WTC11 (cell line): ENCODE measurements around the gene SCUBE1. TPM values are rescaled to one million over a fixed set of nuclear protein-coding genes. Genes with fewer than 3 reads are reported as not detected.

Experiments
- ATAC-seq: fragments of 200-7000 bp; cut with Tn5 transposase; 2 replicates; pipeline ENCODE4 v1.10.0; 2021; ENCODE audit warnings: mild to moderate bottlenecking, moderate library complexity
- CTCF ChIA-PET: fragments of 300-600 bp; sonication (Branson Sonifier 250); formaldehyde crosslinking; loops from one replicate; lab custom pipeline; 2021; ENCODE audit warnings: antibody characterized with exemption; lab: Charles Lee
- POLR2A ChIA-PET: fragments of 350-600 bp; sonication (Branson Sonifier 250); formaldehyde crosslinking; loops from one replicate; lab custom pipeline; 2021; ENCODE audit warnings: antibody characterized with exemption; lab: Charles Lee
- DNase-seq: peaks from one replicate; pipeline ENCODE4 v3.0.0; 2021; ENCODE audit warnings: low spot score
- H3K27ac Mint-ChIP-seq: 2 replicates; pipeline ENCODE4 v1.8.0; 2021; ENCODE audit warnings: mixed read lengths
- H3K27me3 Mint-ChIP-seq: 2 replicates; pipeline ENCODE4 v1.8.0; 2021; ENCODE audit warnings: low read depth, mild to moderate bottlenecking, moderate library complexity, mixed read lengths
- H3K36me3 Mint-ChIP-seq: 2 replicates; pipeline ENCODE4 v1.8.0; 2021; ENCODE audit warnings: mixed read lengths
- H3K4me1 Mint-ChIP-seq: 2 replicates; pipeline ENCODE4 v1.8.0; 2022; ENCODE audit warnings: mixed read lengths
- H3K4me3 Mint-ChIP-seq: 2 replicates; pipeline ENCODE4 v1.8.0; 2021; ENCODE audit warnings: mild to moderate bottlenecking, moderate library complexity, mixed read lengths
- H3K9me3 Mint-ChIP-seq: 2 replicates; pipeline ENCODE4 v1.8.0; 2021; ENCODE audit warnings: mixed read lengths
- ESRRA ChIP-seq: sonication (generic); formaldehyde crosslinking; IDR thresholded peaks from 2 replicates; pipeline ENCODE4 v1.8.1; 2022; ENCODE audit warnings: mild to moderate bottlenecking, missing genetic modification reagents, borderline replicate concordance
- FOXP1 ChIP-seq: sonication (generic); formaldehyde crosslinking; IDR thresholded peaks from 2 replicates; pipeline ENCODE4 v1.8.0; 2022; ENCODE audit warnings: missing genetic modification reagents, mild to moderate bottlenecking, moderate library complexity, borderline replicate concordance
- GRHL2 ChIP-seq: fragments of 250-450 bp; sonication (Bioruptor Pico); IDR thresholded peaks from 2 replicates; pipeline ENCODE4 v1.8.0; 2022; ENCODE audit warnings: mild to moderate bottlenecking, moderate library complexity; ENCODE audit not compliant: insufficient replicate concordance, severe bottlenecking
- HMGA2 ChIP-seq: fragments of 250-450 bp; sonication (Bioruptor Pico); IDR thresholded peaks from 2 replicates; pipeline ENCODE4 v1.4.0; 2021; ENCODE audit warnings: mild to moderate bottlenecking, moderate library complexity
- JAZF1 ChIP-seq: fragments of 250-450 bp; sonication (Bioruptor Pico); IDR thresholded peaks from 2 replicates; pipeline ENCODE4 v1.9.0; 2021; ENCODE audit warnings: moderate library complexity, mild to moderate bottlenecking, inconsistent platforms
- MYBL2 ChIP-seq: sonication (generic); formaldehyde crosslinking; IDR thresholded peaks from 2 replicates; pipeline ENCODE4 v1.8.1; 2023; ENCODE audit warnings: mild to moderate bottlenecking, moderate library complexity, missing genetic modification reagents
- NFE2L1 ChIP-seq: sonication (generic); formaldehyde crosslinking; IDR thresholded peaks from 2 replicates; pipeline ENCODE4 v1.8.1; 2023; ENCODE audit warnings: missing genetic modification reagents
- PRRX2 ChIP-seq: fragments of 250-450 bp; sonication (Bioruptor Pico); IDR thresholded peaks from 2 replicates; pipeline ENCODE4 v1.8.0; 2021; ENCODE audit warnings: mild to moderate bottlenecking
- TCF7 ChIP-seq: sonication (generic); formaldehyde crosslinking; IDR thresholded peaks from 2 replicates; pipeline ENCODE4 v1.8.0; 2022; ENCODE audit warnings: mild to moderate bottlenecking, low read depth, missing genetic modification reagents, moderate library complexity
- TEAD1 ChIP-seq: sonication (generic); formaldehyde crosslinking; IDR thresholded peaks from 2 replicates; pipeline ENCODE4 v1.8.0; 2022; ENCODE audit warnings: mild to moderate bottlenecking, missing genetic modification reagents
- ZNF232 ChIP-seq: sonication (generic); formaldehyde crosslinking; IDR thresholded peaks from 2 replicates; pipeline ENCODE4 v1.8.0; 2022; ENCODE audit warnings: mild to moderate bottlenecking, missing genetic modification reagents
- ZNF317 ChIP-seq: sonication (generic); formaldehyde crosslinking; IDR thresholded peaks from 2 replicates; pipeline ENCODE4 v1.8.1; 2023; ENCODE audit warnings: low read depth, mild to moderate bottlenecking, moderate library complexity, missing genetic modification reagents, borderline replicate concordance
- ZNF416 ChIP-seq: fragments of 250-450 bp; sonication (Bioruptor Pico); IDR thresholded peaks from 2 replicates; pipeline ENCODE4 v1.9.0; 2021; ENCODE audit warnings: mild to moderate bottlenecking, inconsistent platforms
- ZNF423 ChIP-seq: fragments of 250-450 bp; sonication (Bioruptor Pico); IDR thresholded peaks from 2 replicates; pipeline ENCODE4 v2.1.2; 2022; ENCODE audit warnings: mild to moderate bottlenecking, moderate library complexity
- total RNA-seq: library from RNA; stranded (reverse); gene quantifications from 3 replicates; pipeline ENCODE4 v1.2.3, GENCODE V29; 2021
- TF ChIP-seq, protein P1 (sequence below): fragments of 250-450 bp; sonication (Bioruptor Pico); conservative IDR thresholded peaks from 2 replicates; pipeline ENCODE4 v1.9.0; 2021; ENCODE audit warnings: mild to moderate bottlenecking
- TF ChIP-seq, protein P2 (sequence below): sonication (generic); formaldehyde crosslinking; conservative IDR thresholded peaks from 2 replicates; pipeline ENCODE4 v1.8.1; 2023; ENCODE audit warnings: mild to moderate bottlenecking, low read depth, missing genetic modification reagents, moderate library complexity
- TF ChIP-seq, protein P3 (sequence below): sonication (generic); formaldehyde crosslinking; IDR thresholded peaks from 2 replicates; pipeline ENCODE4 v1.8.1; 2022; ENCODE audit warnings: low read depth, missing genetic modification reagents, borderline replicate concordance
- TF ChIP-seq, protein P4 (sequence below): sonication (generic); formaldehyde crosslinking; IDR thresholded peaks from 2 replicates; pipeline ENCODE4 v1.8.1; 2023; ENCODE audit warnings: mild to moderate bottlenecking, missing genetic modification reagents

Gene SCUBE1
- total RNA-seq, 1 experiment from 2014 or later: 6.9 TPM

DNA sequence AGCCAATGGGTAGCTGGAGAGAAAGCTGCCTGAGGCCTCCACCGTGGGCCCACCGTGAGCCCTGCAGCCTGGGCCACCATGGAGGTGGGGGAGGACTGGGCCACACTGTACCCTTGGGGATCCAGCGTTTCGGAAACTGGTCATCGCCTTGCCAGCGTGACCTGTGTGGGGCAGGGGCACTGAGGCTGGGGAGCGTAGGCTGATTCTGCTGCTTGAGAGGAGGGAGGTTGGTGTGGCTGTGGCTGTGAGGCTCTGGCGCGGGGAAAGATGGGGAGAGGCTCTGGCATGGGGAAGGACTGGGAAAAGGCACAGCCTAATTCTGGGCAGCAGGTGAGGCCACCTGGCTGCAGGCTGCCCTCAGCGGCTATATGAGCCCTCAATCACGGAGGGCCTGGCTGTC, 143.6 kb downstream of the SCUBE1 start (continued):
- TF ChIP-seq, protein P1, sequence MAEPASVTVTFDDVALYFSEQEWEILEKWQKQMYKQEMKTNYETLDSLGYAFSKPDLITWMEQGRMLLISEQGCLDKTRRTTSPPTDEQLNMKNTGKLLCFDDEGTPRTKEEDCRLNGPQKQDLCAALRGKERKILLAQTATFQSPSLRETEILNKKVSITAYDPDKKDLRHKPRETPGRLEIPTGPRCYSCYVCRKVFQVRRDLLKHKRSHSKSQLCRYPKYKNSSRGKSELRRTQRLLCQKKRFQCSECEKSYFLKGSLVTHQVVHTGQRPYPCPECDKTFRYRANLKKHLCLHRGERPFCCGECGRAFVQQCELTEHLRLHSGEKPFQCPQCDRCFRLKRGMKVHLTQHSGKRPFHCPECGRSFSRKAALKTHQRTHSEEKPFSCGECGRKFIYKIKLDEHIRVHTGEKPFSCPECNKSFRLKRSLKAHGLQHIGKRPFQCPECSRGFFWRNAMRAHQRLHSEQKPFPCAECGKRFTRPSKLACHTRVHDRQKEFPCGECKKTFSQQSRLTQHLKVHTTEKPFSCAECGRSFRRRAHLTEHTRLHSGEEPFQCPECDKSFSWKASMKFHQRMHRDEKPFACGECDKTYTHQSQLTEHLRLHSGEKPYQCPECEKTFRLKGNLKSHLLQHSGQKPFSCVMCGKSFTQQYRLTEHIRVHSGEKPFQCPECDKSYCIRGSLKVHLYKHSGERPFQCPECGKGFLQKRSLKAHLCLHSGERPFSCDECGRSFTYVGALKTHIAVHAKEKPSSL (CRISPR knock-in tag): no peak

DNA sequence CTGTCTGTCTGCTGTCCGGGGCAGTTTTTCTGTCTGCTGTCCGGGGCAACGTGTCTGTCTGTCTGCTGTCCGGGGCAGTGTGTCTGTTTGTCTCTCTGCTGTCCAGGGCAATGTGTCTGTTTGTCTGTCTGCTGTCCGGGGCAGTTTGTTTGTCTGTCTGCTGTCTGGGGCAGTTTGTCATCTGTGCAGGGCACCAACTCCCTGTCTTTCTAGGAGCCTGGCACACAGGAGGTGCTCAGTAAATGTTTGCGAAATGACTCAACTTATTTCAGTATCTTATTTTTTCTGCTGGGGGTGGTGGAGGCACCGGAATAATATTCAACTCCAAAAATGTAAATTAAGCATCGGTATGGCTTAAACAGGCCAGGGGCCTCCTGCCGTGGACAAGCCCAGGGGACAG, 144.2 kb downstream of the SCUBE1 start:
- ChIA-PET POLR2A (no interaction called here), CTCF (interaction anchor here (1.4 to 2.4 kb wide), 2 partner anchors 12 to 144 kb away, joined by 5 to 22 read pairs; partner anchors contain the start of genes SCUBE1 and TTLL12)
- Mint-ChIP-seq H3K27me3 (no peaks in the 10 kb centered on the region; the same call in 1 of the 2 replicates), H3K4me1 (peaks cover 9% of the 10 kb centered on the region), H3K27ac (no peak overlapping the region), H3K9me3 (no peaks in the 10 kb centered on the region), H3K36me3 (no peaks in the 10 kb centered on the region), H3K4me3 (no peak overlapping the region)
- no peak for DNase-seq
- no peak for TF ChIP-seq FOXP1
- no peak for TF ChIP-seq TEAD1 (CRISPR knock-in tag)
- TF ChIP-seq NFE2L1 (CRISPR knock-in tag): no peak
- TF ChIP-seq ZNF416: no peak
- no peak for TF ChIP-seq PRRX2 (CRISPR knock-in tag)
- TF ChIP-seq, protein P2, sequence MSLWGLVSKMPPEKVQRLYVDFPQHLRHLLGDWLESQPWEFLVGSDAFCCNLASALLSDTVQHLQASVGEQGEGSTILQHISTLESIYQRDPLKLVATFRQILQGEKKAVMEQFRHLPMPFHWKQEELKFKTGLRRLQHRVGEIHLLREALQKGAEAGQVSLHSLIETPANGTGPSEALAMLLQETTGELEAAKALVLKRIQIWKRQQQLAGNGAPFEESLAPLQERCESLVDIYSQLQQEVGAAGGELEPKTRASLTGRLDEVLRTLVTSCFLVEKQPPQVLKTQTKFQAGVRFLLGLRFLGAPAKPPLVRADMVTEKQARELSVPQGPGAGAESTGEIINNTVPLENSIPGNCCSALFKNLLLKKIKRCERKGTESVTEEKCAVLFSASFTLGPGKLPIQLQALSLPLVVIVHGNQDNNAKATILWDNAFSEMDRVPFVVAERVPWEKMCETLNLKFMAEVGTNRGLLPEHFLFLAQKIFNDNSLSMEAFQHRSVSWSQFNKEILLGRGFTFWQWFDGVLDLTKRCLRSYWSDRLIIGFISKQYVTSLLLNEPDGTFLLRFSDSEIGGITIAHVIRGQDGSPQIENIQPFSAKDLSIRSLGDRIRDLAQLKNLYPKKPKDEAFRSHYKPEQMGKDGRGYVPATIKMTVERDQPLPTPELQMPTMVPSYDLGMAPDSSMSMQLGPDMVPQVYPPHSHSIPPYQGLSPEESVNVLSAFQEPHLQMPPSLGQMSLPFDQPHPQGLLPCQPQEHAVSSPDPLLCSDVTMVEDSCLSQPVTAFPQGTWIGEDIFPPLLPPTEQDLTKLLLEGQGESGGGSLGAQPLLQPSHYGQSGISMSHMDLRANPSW (CRISPR knock-in tag): no peak
- TF ChIP-seq HMGA2: no peak
- no peak for TF ChIP-seq ZNF317 (CRISPR knock-in tag)
- TF ChIP-seq, protein P3, sequence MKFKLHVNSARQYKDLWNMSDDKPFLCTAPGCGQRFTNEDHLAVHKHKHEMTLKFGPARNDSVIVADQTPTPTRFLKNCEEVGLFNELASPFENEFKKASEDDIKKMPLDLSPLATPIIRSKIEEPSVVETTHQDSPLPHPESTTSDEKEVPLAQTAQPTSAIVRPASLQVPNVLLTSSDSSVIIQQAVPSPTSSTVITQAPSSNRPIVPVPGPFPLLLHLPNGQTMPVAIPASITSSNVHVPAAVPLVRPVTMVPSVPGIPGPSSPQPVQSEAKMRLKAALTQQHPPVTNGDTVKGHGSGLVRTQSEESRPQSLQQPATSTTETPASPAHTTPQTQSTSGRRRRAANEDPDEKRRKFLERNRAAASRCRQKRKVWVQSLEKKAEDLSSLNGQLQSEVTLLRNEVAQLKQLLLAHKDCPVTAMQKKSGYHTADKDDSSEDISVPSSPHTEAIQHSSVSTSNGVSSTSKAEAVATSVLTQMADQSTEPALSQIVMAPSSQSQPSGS (CRISPR knock-in tag): no peak
- no peak for TF ChIP-seq ZNF423 (CRISPR knock-in tag)
- no peak for TF ChIP-seq ESRRA (CRISPR knock-in tag)
- no peak for ATAC-seq

DNA sequence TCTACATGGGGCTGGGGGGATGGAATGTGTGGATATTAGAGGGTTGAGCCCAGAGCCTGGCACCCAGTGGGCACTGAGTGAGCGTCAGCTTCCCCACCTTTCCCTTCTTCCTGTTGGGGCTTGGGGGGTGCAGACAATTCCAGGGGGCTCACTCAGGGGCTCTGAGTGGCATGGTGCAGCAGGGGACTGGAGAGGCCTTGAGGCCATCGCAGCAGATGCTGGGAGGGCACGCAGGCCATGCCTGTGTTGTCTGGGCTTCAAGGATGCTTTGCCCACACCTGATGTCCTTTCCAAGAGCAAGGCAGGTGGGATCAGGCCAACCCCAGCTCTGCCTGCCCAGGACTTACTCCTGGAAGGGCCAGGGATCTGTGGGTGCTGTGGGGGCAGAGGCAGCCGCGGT, 145.0 kb downstream of the SCUBE1 start:
- Mint-ChIP-seq H3K4me3 (no peak overlapping the region), H3K9me3 (no peaks in the 10 kb centered on the region), H3K27me3 (no peaks in the 10 kb centered on the region; the same call in 1 of the 2 replicates), H3K36me3 (no peaks in the 10 kb centered on the region)
- ATAC-seq: no peak
- TF ChIP-seq, protein P4, sequence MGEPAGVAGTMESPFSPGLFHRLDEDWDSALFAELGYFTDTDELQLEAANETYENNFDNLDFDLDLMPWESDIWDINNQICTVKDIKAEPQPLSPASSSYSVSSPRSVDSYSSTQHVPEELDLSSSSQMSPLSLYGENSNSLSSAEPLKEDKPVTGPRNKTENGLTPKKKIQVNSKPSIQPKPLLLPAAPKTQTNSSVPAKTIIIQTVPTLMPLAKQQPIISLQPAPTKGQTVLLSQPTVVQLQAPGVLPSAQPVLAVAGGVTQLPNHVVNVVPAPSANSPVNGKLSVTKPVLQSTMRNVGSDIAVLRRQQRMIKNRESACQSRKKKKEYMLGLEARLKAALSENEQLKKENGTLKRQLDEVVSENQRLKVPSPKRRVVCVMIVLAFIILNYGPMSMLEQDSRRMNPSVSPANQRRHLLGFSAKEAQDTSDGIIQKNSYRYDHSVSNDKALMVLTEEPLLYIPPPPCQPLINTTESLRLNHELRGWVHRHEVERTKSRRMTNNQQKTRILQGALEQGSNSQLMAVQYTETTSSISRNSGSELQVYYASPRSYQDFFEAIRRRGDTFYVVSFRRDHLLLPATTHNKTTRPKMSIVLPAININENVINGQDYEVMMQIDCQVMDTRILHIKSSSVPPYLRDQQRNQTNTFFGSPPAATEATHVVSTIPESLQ: no peak
- no peak for TF ChIP-seq MYBL2 (CRISPR knock-in tag)
- no peak for TF ChIP-seq ZNF232 (CRISPR knock-in tag)
- TF ChIP-seq ZNF317 (CRISPR knock-in tag): no peak
- TF ChIP-seq GRHL2 (CRISPR knock-in tag): no peak
- no peak for TF ChIP-seq JAZF1
- no peak for TF ChIP-seq TCF7 (CRISPR knock-in tag)
- TF ChIP-seq, all 79 proteins: peak for 0
- Mint-ChIP-seq H3K27ac (no peak overlapping the region), H3K4me1 (peaks cover 6% of the 10 kb centered on the region)
- POLR2A ChIA-PET: no interaction called here
- CTCF ChIA-PET: interaction anchor here (0.6 to 2.4 kb wide), 3 partner anchors 11 to 34 kb away, joined by 4 to 22 read pairs (median 5); partner anchors contain the start of gene TTLL12
- DNase-seq: no peak
